HFF-Myc (cell line): ENCODE data around the gene CHN1.

ENCODE experiments used
- DNase-seq: peaks from one replicate; pipeline ENCODE4 v3.0.0-alpha.2; 2011; ENCODE audit warnings: low read depth; ENCODE audit errors: extremely low read depth
- H3K4me3 ChIP-seq: replicated peaks from 2 replicates; pipeline ENCODE4 v1.5.1; 2011; ENCODE audit warnings: low read depth, mild to moderate bottlenecking, control low read depth, low read length
- CTCF ChIP-seq: IDR thresholded peaks from 2 replicates; pipeline ENCODE4 v1.5.1; 2012; ENCODE audit warnings: mild to moderate bottlenecking, low read depth, low read length, control low read depth; ENCODE audit errors: missing control alignments

Gene CHN1

GRCh38 chr2:174967086-174967485, 38.1 kb downstream of the CHN1 start:
- TF ChIP-seq CTCF, result no peak
- no peak for DNase-seq
- no peak overlapping the region for H3K4me3 ChIP-seq

GRCh38 chr2:174965992-174966744, 39.0 kb downstream of the CHN1 start:
- no peak for DNase-seq
- no peak overlapping the region for H3K4me3 ChIP-seq
- no peak for TF ChIP-seq CTCF

DNA sequence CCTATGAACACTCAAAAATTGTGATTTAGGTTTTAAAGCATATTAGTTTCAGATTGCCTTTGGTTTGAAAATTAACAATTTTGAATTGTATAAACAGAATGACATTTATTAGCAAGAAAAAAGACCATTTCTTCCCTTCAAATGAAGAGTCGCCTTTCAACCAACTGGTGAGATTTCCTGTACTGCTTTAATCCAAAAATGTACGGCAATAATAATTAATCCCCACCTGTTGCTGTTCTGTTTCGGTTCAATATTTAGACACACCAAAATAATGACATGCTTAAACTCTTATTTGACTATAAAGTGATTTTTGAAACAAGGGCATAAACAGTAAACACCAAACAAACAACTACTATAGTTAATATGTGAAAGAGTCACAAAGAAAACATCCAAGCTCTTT, 39.6 kb downstream of the CHN1 start:
- H3K4me3 ChIP-seq, result no peak overlapping the region
- no peak for TF ChIP-seq CTCF
- no peak for DNase-seq

DNA sequence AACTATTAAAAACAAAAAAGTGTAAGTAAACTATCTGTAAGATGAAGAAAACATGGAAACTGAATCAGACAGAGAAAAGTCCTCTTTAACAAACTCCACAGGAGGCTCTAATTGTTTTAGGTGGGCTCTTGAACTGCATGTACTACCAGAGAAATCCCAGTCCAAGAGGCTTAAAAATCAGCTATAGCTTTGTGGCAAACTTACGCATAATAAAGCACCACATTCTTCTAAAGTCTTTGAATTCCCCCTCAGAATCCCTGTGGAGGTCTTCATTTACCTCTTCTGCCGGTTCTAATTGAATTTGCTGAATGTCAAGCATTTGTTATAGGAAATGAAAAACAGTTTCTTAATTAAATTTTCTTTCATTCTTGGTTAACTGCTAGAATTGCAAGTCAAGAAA, 40.8 kb downstream of the CHN1 start:
- H3K4me3 ChIP-seq, result no peak overlapping the region
- no peak for TF ChIP-seq CTCF
- DNase-seq, result no peak

DNA sequence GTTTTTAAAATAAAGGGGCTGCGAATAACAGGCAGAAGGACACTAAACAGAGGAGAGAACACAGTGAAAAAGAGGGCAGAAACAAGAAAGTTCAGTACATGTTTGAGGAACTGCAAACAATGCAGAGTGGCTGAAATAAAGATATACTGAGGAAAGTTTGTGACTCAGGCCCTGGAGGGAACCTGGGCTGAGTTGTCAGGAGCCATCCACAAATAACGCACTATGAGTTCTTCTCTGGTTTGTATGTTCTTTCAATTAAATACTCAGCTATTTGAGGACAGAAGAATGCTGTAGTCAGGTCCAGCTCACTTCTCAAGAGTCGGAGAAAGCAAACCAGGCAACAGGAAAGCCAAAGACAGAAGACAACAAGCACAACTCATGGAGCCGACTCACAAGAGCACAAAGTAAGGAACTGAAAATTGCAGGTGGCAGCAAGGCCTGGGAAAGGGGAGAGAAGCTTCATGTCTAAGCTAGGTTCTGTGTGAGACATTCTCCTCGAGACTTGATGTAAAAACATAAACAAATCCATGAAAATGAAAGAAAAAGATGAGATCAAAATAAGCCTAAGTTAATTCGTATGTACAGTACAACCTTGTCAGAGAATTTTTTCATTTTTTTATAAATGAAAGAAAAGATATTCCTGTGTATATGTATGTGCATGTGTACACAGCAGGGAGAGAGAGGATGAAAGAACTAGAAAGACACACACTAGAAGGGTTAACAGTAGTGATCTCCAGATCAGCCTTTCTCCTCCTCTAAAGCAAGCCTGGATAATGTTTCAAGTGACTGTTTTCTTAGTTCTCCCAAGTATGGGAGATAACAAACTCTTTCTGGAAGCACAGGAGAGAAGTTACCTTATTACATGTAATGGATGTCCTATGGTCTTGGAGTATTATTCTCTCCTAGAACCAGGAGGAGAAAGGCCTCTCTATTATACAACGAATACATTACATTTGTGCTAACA, 41.5 kb downstream of the CHN1 start:
- DNase-seq, result no peak
- H3K4me3 ChIP-seq, result no peak overlapping the region
- no peak for TF ChIP-seq CTCF

- no peak overlapping the region for H3K4me3 ChIP-seq
- DNase-seq, result no peak
- no peak for TF ChIP-seq CTCF
Observed at GRCh38 chr2:174959787-174960186, 45.4 kb downstream of the CHN1 start.
